ENCODE results near the gene DERL2. TPM values are rescaled to one million over a fixed set of nuclear protein-coding genes. Genes with fewer than 3 reads are reported as not detected.
"Not testable (repeated sequence)": the region's sequence is repeated elsewhere in the genome, so short reads cannot be mapped to it uniquely, and the experiment has no call there.

The DERL2 gene
- total and polyA plus RNA-seq, 2 donors (not counting 1 experiment from before 2014, with no cell fraction given): 34.8 to 74.2 TPM

DNA sequence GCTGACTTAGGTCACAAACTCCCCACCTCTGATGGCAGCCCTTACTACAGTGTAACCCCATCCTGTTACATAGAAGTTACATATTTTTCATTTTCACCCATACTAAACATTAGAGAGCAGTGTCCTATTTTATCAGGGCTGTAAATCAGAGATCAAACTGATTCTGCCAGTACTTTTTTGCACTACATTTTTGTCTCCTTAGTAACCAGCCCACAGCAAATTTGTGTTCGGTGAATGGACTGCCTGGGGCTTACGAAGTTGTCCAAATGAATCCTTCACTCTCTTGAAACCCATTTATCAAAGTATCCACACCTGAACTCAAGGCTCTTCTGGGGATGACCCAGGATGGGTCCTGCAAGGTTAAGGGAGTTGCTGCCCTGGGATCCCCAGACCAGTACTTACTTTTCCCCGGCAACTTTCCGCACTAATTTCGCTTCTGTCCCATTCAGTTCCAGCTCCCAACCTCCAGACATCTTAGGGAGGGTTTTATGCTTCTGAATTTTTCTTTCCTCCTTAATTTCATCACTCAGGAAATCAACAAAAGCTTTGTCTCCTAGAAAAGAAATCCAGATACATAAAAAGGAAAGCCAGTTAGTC lies 48.2 kb downstream of the DERL2 start:
- Histone ChIP-seq H3K27me3 (replicated peaks in 1 of 4; ENCODE audit: control extremely low read depth in 1 of 4, control insufficient read depth in 3 of 4, insufficient read depth in 4 of 4, low read length in 3 of 4) (no peaks in the 10 kb centered on the region), H3K9me3 (ENCODE audit: control extremely low read depth in 1 of 3, control insufficient read depth in 2 of 3, insufficient read depth in 1 of 3, low read length in 2 of 3) (no peaks in the 10 kb centered on the region), H3K79me2 (ENCODE audit: control insufficient read depth, insufficient read depth, low read length) (peaks cover 49% of the 10 kb centered on the region), H3K27ac (ENCODE audit: low read length in 2 of 2) (peak overlapping the region in 1 of 2 donors; percentile 70), H2AFZ (ENCODE audit: insufficient read depth, low read depth, low read length, poor library complexity, severe bottlenecking) (peak overlapping the region; percentile 93), H3K9ac (ENCODE audit: low read length) (peak overlapping the region; percentile 74), H3K36me3 (replicated peaks in 1 of 2; ENCODE audit: control extremely low read depth in 1 of 2, control insufficient read depth in 1 of 2, extremely low read depth in 1 of 2, insufficient read depth in 2 of 2, low read length in 1 of 2) (peaks cover 3 to 39% of the 10 kb centered on the region in 2 experiments), H3K4me2 (replicated peaks; ENCODE audit: low read depth, low read length, poor library complexity, severe bottlenecking) (peak overlapping the region; percentile 81), H3K4me1 (ENCODE audit: control insufficient read depth in 2 of 2, insufficient read depth in 2 of 2, low read length in 2 of 2) (peaks cover 14 to 26% of the 10 kb centered on the region in 2 donors), H4K20me1 (ENCODE audit: control insufficient read depth, insufficient read depth, low read length, poor library complexity, severe bottlenecking) (peaks cover 16% of the 10 kb centered on the region), H3K4me3 (ENCODE audit: control extremely low read depth in 1 of 5, extremely low read depth in 1 of 5, insufficient read depth in 1 of 5, low read depth in 2 of 5, low read length in 4 of 5) (peak overlapping the region; percentile 52 to 74 (median 67))
- intact Hi-C loops (cut with micrococcal nuclease): no loop called here
- ATAC-seq (ENCODE audit: low read depth): no peak
- H3K4me1 Mint-ChIP-seq: peaks cover 31% of the 10 kb centered on the region
- DNase-seq: no peak
- no peaks in the 10 kb centered on the region for H3K9me3 Mint-ChIP-seq (ENCODE audit: insufficient read depth)
- ChIA-PET CTCF (interaction anchor here (0.6 to 1.2 kb wide), 3 partner anchors 14 to 1294 kb away, joined by 3 to 5 read pairs (median 4); no protein-coding TSS in a partner anchor), POLR2A (interaction anchor here (0.6 to 1.9 kb wide), 2 partner anchors 18 to 243 kb away, joined by 4 to 11 read pairs; partner anchors contain the start of genes NUP88 and RPAIN)
- H3K27ac Mint-ChIP-seq: peak overlapping the region; percentile 47
- H3K27me3 Mint-ChIP-seq: no peaks in the 10 kb centered on the region
- TF ChIP-seq, protein P1, sequence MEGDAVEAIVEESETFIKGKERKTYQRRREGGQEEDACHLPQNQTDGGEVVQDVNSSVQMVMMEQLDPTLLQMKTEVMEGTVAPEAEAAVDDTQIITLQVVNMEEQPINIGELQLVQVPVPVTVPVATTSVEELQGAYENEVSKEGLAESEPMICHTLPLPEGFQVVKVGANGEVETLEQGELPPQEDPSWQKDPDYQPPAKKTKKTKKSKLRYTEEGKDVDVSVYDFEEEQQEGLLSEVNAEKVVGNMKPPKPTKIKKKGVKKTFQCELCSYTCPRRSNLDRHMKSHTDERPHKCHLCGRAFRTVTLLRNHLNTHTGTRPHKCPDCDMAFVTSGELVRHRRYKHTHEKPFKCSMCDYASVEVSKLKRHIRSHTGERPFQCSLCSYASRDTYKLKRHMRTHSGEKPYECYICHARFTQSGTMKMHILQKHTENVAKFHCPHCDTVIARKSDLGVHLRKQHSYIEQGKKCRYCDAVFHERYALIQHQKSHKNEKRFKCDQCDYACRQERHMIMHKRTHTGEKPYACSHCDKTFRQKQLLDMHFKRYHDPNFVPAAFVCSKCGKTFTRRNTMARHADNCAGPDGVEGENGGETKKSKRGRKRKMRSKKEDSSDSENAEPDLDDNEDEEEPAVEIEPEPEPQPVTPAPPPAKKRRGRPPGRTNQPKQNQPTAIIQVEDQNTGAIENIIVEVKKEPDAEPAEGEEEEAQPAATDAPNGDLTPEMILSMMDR (IDR thresholded peaks at IDR 0.05): no peak
- TF ChIP-seq EZH2 (IDR thresholded peaks at IDR 0.05; ENCODE audit: borderline replicate concordance, insufficient read depth, low read depth, low read length, poor library complexity, severe bottlenecking): no peak
- 100% methylated on average over 2 of the region's 5 CpGs for WGBS (ENCODE audit: insufficient coverage)
- H3K4me3 Mint-ChIP-seq: peak overlapping the region; percentile 79

DNA sequence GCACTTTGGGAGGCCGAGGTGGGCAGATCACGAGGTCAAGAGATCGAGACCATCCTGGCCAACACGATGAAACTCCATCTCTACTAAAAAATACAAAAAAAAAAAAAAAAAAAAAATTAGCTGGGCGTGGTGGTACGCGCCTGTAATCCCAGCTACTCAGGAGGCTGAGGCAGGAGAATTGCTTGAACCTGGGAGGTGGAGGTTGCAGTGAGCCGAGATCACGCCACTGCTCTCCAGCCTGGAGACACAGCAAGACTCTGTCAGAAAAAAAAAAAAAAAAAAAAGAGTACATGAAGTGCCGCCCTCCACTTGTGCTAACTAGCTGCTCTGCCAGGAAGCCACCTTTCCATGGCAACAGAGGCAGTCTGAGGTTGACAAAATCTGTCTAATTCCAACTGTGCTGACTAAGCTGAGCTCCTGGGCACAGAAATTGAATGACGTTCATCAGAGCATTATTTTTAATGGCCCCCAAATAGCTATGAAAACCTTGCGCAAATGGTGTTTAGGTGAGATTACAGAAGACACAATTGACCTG lies 50.1 kb downstream of the DERL2 start:
- ChIA-PET CTCF (interaction anchor here (0.7 kb wide), 1 partner anchor 104 kb away, joined by 4 read pairs; no protein-coding TSS in a partner anchor), POLR2A (interaction anchor here (0.7 kb wide), 2 partner anchors 16 to 62 kb away, joined by 3 to 8 read pairs; partner anchors contain the start of genes NUP88 and RPAIN)
- H2AFZ ChIP-seq (ENCODE audit: insufficient read depth, low read depth, low read length, poor library complexity, severe bottlenecking); H3K9me3 ChIP-seq (ENCODE audit: control extremely low read depth in 1 of 3, control insufficient read depth in 2 of 3, insufficient read depth in 1 of 3, low read length in 2 of 3); H3K4me3 Mint-ChIP-seq; H3K27me3 ChIP-seq (replicated peaks in 1 of 4; ENCODE audit: control extremely low read depth in 1 of 4, control insufficient read depth in 3 of 4, insufficient read depth in 4 of 4, low read length in 3 of 4); H3K27me3 Mint-ChIP-seq; DNase-seq; H3K9ac ChIP-seq (ENCODE audit: low read length); ATAC-seq (ENCODE audit: low read depth); intact Hi-C loops (cut with micrococcal nuclease); H3K9me3 Mint-ChIP-seq (ENCODE audit: insufficient read depth); H3K4me3 ChIP-seq (ENCODE audit: control extremely low read depth in 1 of 5, extremely low read depth in 1 of 5, insufficient read depth in 1 of 5, low read depth in 2 of 5, low read length in 4 of 5); H3K4me2 ChIP-seq (replicated peaks; ENCODE audit: low read depth, low read length, poor library complexity, severe bottlenecking): not testable (repeated sequence)
- Histone ChIP-seq H3K27ac (ENCODE audit: low read length in 2 of 2) (peak overlapping the region in 1 of 2 donors; percentile 35), H3K36me3 (replicated peaks in 1 of 2; ENCODE audit: control extremely low read depth in 1 of 2, control insufficient read depth in 1 of 2, extremely low read depth in 1 of 2, insufficient read depth in 2 of 2, low read length in 1 of 2) (peaks cover 1 to 55% of the 10 kb centered on the region in 2 experiments), H4K20me1 (ENCODE audit: control insufficient read depth, insufficient read depth, low read length, poor library complexity, severe bottlenecking) (peaks cover 16% of the 10 kb centered on the region), H3K79me2 (ENCODE audit: control insufficient read depth, insufficient read depth, low read length) (peaks cover 49% of the 10 kb centered on the region), H3K4me1 (ENCODE audit: control insufficient read depth in 2 of 2, insufficient read depth in 2 of 2, low read length in 2 of 2) (peaks cover 14 to 26% of the 10 kb centered on the region in 2 donors)
- WGBS (ENCODE audit: insufficient coverage): no CpG with 5 or more reads among the region's 12 CpGs
- peaks cover 31% of the 10 kb centered on the region for H3K4me1 Mint-ChIP-seq
- peak overlapping the region; percentile 28 for H3K27ac Mint-ChIP-seq

Measured in B cell (primary cell).